CD14-positive monocyte (primary cell): Measurements from ENCODE around the gene SUMF2. TPM values are rescaled to one million over a fixed set of nuclear protein-coding genes. Genes with fewer than 3 reads are reported as not detected.

Source experiments
- DNase-seq, 3 donors: peaks; one replicate each; pipeline ENCODE4 v3.0.0-alpha.2; 2011 to 2022
- H2AFZ ChIP-seq: 2 replicates; pipeline ENCODE4 v1.6.0; 2012; ENCODE audit warnings: mild to moderate bottlenecking, low read depth, low read length, inconsistent platforms; ENCODE audit not compliant: insufficient read depth, poor library complexity, severe bottlenecking
- H3K27ac ChIP-seq, 2 donors: 1 replicate in 1 of 2; 2 replicates in 1 of 2; pipeline ENCODE4 v1.5.1; 2012 to 2013; ENCODE audit warnings: low read length in 2 of 2, control low read depth in 1 of 2, inconsistent platforms in 1 of 2, low read depth in 1 of 2, mild to moderate bottlenecking in 1 of 2
- H3K27me3 ChIP-seq, 2 donors: one replicate each; pipeline versions ENCODE4 v1.6.0 to v1.6.1; 2011 to 2013; ENCODE audit warnings: low read length in 2 of 2; ENCODE audit not compliant: control insufficient read depth in 2 of 2, insufficient read depth in 2 of 2
- H3K36me3 ChIP-seq, 2 donors: replicated peaks in 1 of 2; 1 replicate in 1 of 2; 2 replicates in 1 of 2; pipeline versions ENCODE4 v1.5.1 to v1.6.1; 2012 to 2013; ENCODE audit warnings: low read length in 2 of 2, control low read depth in 1 of 2, inconsistent platforms in 1 of 2, mild to moderate bottlenecking in 1 of 2; ENCODE audit not compliant: insufficient read depth in 2 of 2, control insufficient read depth in 1 of 2
- H3K4me1 ChIP-seq, 2 donors: 1 replicate in 1 of 2; 2 replicates in 1 of 2; pipeline versions ENCODE4 v1.5.1 to v1.6.1; 2012 to 2013; ENCODE audit warnings: low read length in 2 of 2, control low read depth in 1 of 2, inconsistent platforms in 1 of 2, mild to moderate bottlenecking in 1 of 2, moderate library complexity in 1 of 2; ENCODE audit not compliant: insufficient read depth in 2 of 2, control insufficient read depth in 1 of 2
- H3K4me2 ChIP-seq: replicated peaks from 2 replicates; pipeline ENCODE3; 2012; ENCODE audit warnings: low read length, moderate library complexity, mild to moderate bottlenecking; ENCODE audit not compliant: poor library complexity, severe bottlenecking; ENCODE audit errors: extremely low read depth
- H3K4me3 ChIP-seq, 3 experiments: fragments of 200-600 bp in 1 of 3; sonication (generic) in 1 of 3; replicated peaks in 1 of 3; 1 replicate in 2 of 3; 2 replicates in 1 of 3; pipeline ENCODE4 v1.5.1; 2011 to 2013; ENCODE audit warnings: low read length in 3 of 3, mild to moderate bottlenecking in 3 of 3, control low read depth in 2 of 3, low read depth in 2 of 3, inconsistent platforms in 1 of 3, moderate library complexity in 1 of 3
- H3K79me2 ChIP-seq: 2 replicates; pipeline ENCODE4 v1.6.0; 2012; ENCODE audit warnings: mild to moderate bottlenecking, control low read depth, inconsistent platforms, low read length, moderate library complexity; ENCODE audit not compliant: insufficient read depth
- H3K9ac ChIP-seq: 2 replicates; pipeline ENCODE4 v1.6.0; 2017; ENCODE audit warnings: low read length, mild to moderate bottlenecking; ENCODE audit not compliant: insufficient read depth, poor library complexity, severe bottlenecking
- H3K9me3 ChIP-seq, 2 donors: replicated peaks in 1 of 2; 1 replicate in 1 of 2; 2 replicates in 1 of 2; pipeline versions ENCODE4 v1.5.1 to v1.6.1; 2012 to 2013; ENCODE audit warnings: low read length in 2 of 2, control low read depth in 1 of 2; ENCODE audit not compliant: control insufficient read depth in 1 of 2, insufficient read depth in 1 of 2
- H4K20me1 ChIP-seq: 2 replicates; pipeline ENCODE4 v1.6.0; 2012; ENCODE audit warnings: mild to moderate bottlenecking, low read length, control low read depth, moderate library complexity; ENCODE audit not compliant: insufficient read depth
- H3K27ac Mint-ChIP-seq, 7 donors: one replicate each; pipeline ENCODE4 v1.8.0; 2020; ENCODE audit warnings: mild to moderate bottlenecking in 7 of 7, mixed read lengths in 7 of 7, moderate library complexity in 6 of 7, inconsistent platforms in 2 of 7
- H3K27me3 Mint-ChIP-seq, 3 donors: one replicate each; pipeline ENCODE4 v1.8.0; 2021 to 2022; ENCODE audit warnings: low read depth in 3 of 3, mild to moderate bottlenecking in 3 of 3, mixed read lengths in 3 of 3, moderate library complexity in 3 of 3, inconsistent platforms in 1 of 3
- H3K36me3 Mint-ChIP-seq, 2 donors: one replicate each; pipeline ENCODE4 v1.8.0; 2020; ENCODE audit warnings: mixed read lengths in 2 of 2, inconsistent platforms in 1 of 2, mild to moderate bottlenecking in 1 of 2
- H3K4me1 Mint-ChIP-seq: one replicate; pipeline ENCODE4 v1.8.0; 2020; ENCODE audit warnings: mild to moderate bottlenecking, mixed read lengths
- H3K4me3 Mint-ChIP-seq, 2 donors: one replicate each; pipeline ENCODE4 v1.8.0; 2020; ENCODE audit warnings: mild to moderate bottlenecking in 2 of 2, mixed read lengths in 2 of 2, moderate library complexity in 1 of 2
- H3K9me3 Mint-ChIP-seq, 7 donors: one replicate each; pipeline ENCODE4 v1.8.0; 2020 to 2022; ENCODE audit warnings: mixed read lengths in 7 of 7, mild to moderate bottlenecking in 6 of 7, moderate library complexity in 6 of 7, inconsistent platforms in 2 of 7
- WGBS: methylation state at CpG from one replicate; pipeline ENCODE4 v1.1.5; 2013; ENCODE audit warnings: missing lambda C conversion rate; ENCODE audit not compliant: insufficient coverage; 5-methylcytosine and 5-hydroxymethylcytosine counted together
- intact Hi-C, 2 donors: fragments of 100-400 bp; cut with micrococcal nuclease; formaldehyde crosslinking; loops; one replicate each; pipeline versions ENCODE4 v1.15.0 to v1.15.1; 2023
- polyA plus RNA-seq, 3 donors: library from polyadenylated mRNA; depleted of rRNA in 1 of 3; unstranded in 2 of 3; stranded (reverse) in 1 of 3; fragments of 300-500 nt in 2 of 3; fragments of >200 nt in 1 of 3; fragmentation: Illumina TruSeq in 2 of 3; gene quantifications; 1 replicate in 2 of 3; 2 replicates in 1 of 3; pipeline ENCODE4 v1.2.3, GENCODE V29; 2012 to 2021
- TF ChIP-seq, protein P1 (sequence below): fragments of 200-600 bp; IDR thresholded peaks from one replicate; pipeline ENCODE4 v1.8.0; 2022; ENCODE audit warnings: antibody characterized with exemption, mild to moderate bottlenecking

Gene SUMF2
- polyA plus RNA-seq, 3 donors, result 69.5 to 88.2 (median 75.0) TPM

DNA sequence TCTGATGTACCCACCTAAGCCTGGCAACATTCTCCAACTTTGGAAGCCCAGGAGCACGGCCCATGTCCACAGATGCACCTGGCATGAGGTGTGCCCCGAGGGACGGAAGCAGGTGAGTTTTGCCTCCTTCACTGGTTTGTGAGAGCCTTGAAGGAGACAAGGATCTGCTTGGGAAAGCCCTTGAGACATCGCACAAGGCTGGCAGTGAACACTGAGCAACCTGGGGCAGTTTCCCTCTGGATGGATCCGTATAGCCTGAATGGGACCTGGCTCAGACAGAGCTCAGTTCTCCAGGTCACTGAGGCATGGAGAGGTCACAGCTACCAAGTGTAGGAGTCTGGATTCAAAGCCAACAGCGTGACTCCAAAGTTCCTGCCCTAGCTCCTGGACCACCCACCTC is 60.9 kb downstream of the SUMF2 start:
- H3K27me3 Mint-ChIP-seq, result peaks cover 0 to 3% (median 2%) of the 10 kb centered on the region in 3 donors
- H3K36me3 ChIP-seq, result no peaks in the 10 kb centered on the region
- DNase-seq, result no peak
- no peaks in the 10 kb centered on the region for H3K36me3 Mint-ChIP-seq
- no peak overlapping the region for H3K27ac Mint-ChIP-seq
- TF ChIP-seq, protein P1, sequence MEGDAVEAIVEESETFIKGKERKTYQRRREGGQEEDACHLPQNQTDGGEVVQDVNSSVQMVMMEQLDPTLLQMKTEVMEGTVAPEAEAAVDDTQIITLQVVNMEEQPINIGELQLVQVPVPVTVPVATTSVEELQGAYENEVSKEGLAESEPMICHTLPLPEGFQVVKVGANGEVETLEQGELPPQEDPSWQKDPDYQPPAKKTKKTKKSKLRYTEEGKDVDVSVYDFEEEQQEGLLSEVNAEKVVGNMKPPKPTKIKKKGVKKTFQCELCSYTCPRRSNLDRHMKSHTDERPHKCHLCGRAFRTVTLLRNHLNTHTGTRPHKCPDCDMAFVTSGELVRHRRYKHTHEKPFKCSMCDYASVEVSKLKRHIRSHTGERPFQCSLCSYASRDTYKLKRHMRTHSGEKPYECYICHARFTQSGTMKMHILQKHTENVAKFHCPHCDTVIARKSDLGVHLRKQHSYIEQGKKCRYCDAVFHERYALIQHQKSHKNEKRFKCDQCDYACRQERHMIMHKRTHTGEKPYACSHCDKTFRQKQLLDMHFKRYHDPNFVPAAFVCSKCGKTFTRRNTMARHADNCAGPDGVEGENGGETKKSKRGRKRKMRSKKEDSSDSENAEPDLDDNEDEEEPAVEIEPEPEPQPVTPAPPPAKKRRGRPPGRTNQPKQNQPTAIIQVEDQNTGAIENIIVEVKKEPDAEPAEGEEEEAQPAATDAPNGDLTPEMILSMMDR, result no peak
- H3K4me2 ChIP-seq, result no peak overlapping the region
- H3K4me1 Mint-ChIP-seq, result no peaks in the 10 kb centered on the region
- intact Hi-C loops, result no loop called here
- no peak overlapping the region for H3K4me3 ChIP-seq
- no peak overlapping the region for H3K27ac ChIP-seq
- no peak overlapping the region for H3K4me3 Mint-ChIP-seq
- H2AFZ ChIP-seq, result no peak overlapping the region
- H3K9me3 ChIP-seq, result no peaks in the 10 kb centered on the region
- H3K9me3 Mint-ChIP-seq, result peaks cover 0 to 23% (median 17%) of the 10 kb centered on the region in 7 donors
- no peaks in the 10 kb centered on the region for H3K27me3 ChIP-seq
- no peaks in the 10 kb centered on the region for H3K4me1 ChIP-seq
- H3K79me2 ChIP-seq, result no peaks in the 10 kb centered on the region
- no peaks in the 10 kb centered on the region for H4K20me1 ChIP-seq
- WGBS, result 97% methylated on average over 5 of the region's 6 CpGs
- no peak overlapping the region for H3K9ac ChIP-seq

DNA sequence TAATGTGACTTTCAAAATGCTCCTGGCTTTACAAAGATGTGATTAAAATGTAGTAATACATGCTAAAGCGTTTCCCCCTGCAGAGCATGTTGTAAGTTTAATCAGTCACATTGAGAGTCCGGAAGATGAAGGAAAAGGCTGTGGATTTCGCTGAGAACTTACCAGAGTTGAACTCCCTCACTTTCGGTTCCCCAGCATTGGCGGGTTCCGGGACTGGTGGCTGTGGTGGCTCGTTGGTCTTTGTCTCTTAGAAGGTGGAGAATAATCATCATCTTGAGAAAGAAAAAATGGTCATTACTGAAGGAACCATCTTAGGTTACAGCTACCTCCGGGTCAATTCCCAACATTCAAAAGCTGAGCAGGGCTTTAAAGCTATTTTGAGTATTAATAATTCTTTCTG is 61.7 kb downstream of the SUMF2 start:
- H4K20me1 ChIP-seq, result no peaks in the 10 kb centered on the region
- Mint-ChIP-seq H3K4me1 (no peaks in the 10 kb centered on the region), H3K27me3 (peaks cover 0 to 3% (median 2%) of the 10 kb centered on the region in 3 donors), H3K4me3 (no peak overlapping the region), H3K27ac (no peak overlapping the region), H3K9me3 (peaks cover 0 to 27% (median 15%) of the 10 kb centered on the region in 7 donors), H3K36me3 (no peaks in the 10 kb centered on the region)
- TF ChIP-seq, protein P1, result no peak
- no peak overlapping the region for H3K27ac ChIP-seq
- no peak overlapping the region for H2AFZ ChIP-seq
- no peaks in the 10 kb centered on the region for H3K79me2 ChIP-seq
- intact Hi-C loops, result no loop called here
- H3K9me3 ChIP-seq, result peaks cover 0 to 4% of the 10 kb centered on the region in 2 donors
- no peaks in the 10 kb centered on the region for H3K4me1 ChIP-seq
- H3K4me2 ChIP-seq, result no peak overlapping the region
- no peaks in the 10 kb centered on the region for H3K27me3 ChIP-seq
- 93% methylated on average over 5 of the region's 8 CpGs for WGBS
- H3K36me3 ChIP-seq, result no peaks in the 10 kb centered on the region
- no peak overlapping the region for H3K9ac ChIP-seq
- H3K4me3 ChIP-seq, result no peak overlapping the region
- no peak for DNase-seq
